ENCODE measurements around the gene C1QL3. TPM values are rescaled to one million over a fixed set of nuclear protein-coding genes. Genes with fewer than 3 reads are reported as not detected.

The C1QL3 gene
- total RNA-seq, 3 donors from 2014 or later: 0.16 TPM; not detected in 2

GRCh38 chr10:16519250-16519907, 2.3 kb downstream of the C1QL3 start:
- no peak for ATAC-seq
- intact Hi-C loops (cut with DNase I, micrococcal nuclease): no loop called here
- Histone ChIP-seq H3K36me3 (ENCODE audit: low read depth) (no peaks in the 10 kb centered on the region), H3K9me3 (no peaks in the 10 kb centered on the region), H3K4me1 (ENCODE audit: low read depth) (peaks cover 7% of the 10 kb centered on the region), H3K4me3 (no peak overlapping the region)
- no peak for DNase-seq
- no peak for TF ChIP-seq CTCF (IDR thresholded peaks at IDR 0.05)

GRCh38 chr10:16518822-16519221, 2.9 kb downstream of the C1QL3 start:
- intact Hi-C loops (cut with DNase I, micrococcal nuclease): no loop called here
- Histone ChIP-seq H3K4me1 (ENCODE audit: low read depth) (peaks cover 7% of the 10 kb centered on the region), H3K4me3 (no peak overlapping the region), H3K9me3 (no peaks in the 10 kb centered on the region), H3K36me3 (ENCODE audit: low read depth) (no peaks in the 10 kb centered on the region)
- no peak for DNase-seq
- TF ChIP-seq CTCF (IDR thresholded peaks at IDR 0.05): no peak
- no peak for ATAC-seq

GRCh38 chr10:16510843-16511242, 10.8 kb downstream of the C1QL3 start:
- ATAC-seq: no peak
- TF ChIP-seq CTCF (IDR thresholded peaks at IDR 0.05): no peak
- Histone ChIP-seq H3K4me1 (ENCODE audit: low read depth) (no peaks in the 10 kb centered on the region), H3K4me3 (no peak overlapping the region), H3K36me3 (ENCODE audit: low read depth) (no peaks in the 10 kb centered on the region), H3K9me3 (no peaks in the 10 kb centered on the region)
- no peak for DNase-seq
- intact Hi-C loops (cut with DNase I, micrococcal nuclease): no loop called here

GRCh38 chr10:16509996-16510395, 11.7 kb downstream of the C1QL3 start:
- ATAC-seq (no peak), DNase-seq (no peak)
- H3K36me3 ChIP-seq (ENCODE audit: low read depth): no peaks in the 10 kb centered on the region
- H3K4me3 ChIP-seq: no peak overlapping the region
- H3K9me3 ChIP-seq: no peaks in the 10 kb centered on the region
- intact Hi-C loops (cut with DNase I, micrococcal nuclease): no loop called here
- no peaks in the 10 kb centered on the region for H3K4me1 ChIP-seq (ENCODE audit: low read depth)
- TF ChIP-seq CTCF (IDR thresholded peaks at IDR 0.05): no peak

GRCh38 chr10:16505161-16505560, 16.5 kb downstream of the C1QL3 start:
- Histone ChIP-seq H3K4me1 (ENCODE audit: low read depth) (no peaks in the 10 kb centered on the region), H3K9me3 (no peaks in the 10 kb centered on the region), H3K36me3 (ENCODE audit: low read depth) (no peaks in the 10 kb centered on the region), H3K4me3 (no peak overlapping the region)
- ATAC-seq (no peak), DNase-seq (no peak)
- intact Hi-C loops (cut with DNase I, micrococcal nuclease): no loop called here
- no peak for TF ChIP-seq CTCF (IDR thresholded peaks at IDR 0.05)

- Histone ChIP-seq H3K4me1 (ENCODE audit: low read depth) (no peaks in the 10 kb centered on the region), H3K9me3 (no peaks in the 10 kb centered on the region), H3K4me3 (no peak overlapping the region), H3K36me3 (ENCODE audit: low read depth) (no peaks in the 10 kb centered on the region)
- intact Hi-C loops (cut with DNase I, micrococcal nuclease): no loop called here
- no peak for TF ChIP-seq CTCF (IDR thresholded peaks at IDR 0.05)
- DNase-seq (no peak), ATAC-seq (no peak)
Observed at GRCh38 chr10:16497911-16498310, 23.8 kb downstream of the C1QL3 start.

Data from mucosa of descending colon (tissue), 3 donors.